Nephron (organoid): ENCODE measurements around the gene ABCA8.

Source experiments
- H3K27ac Mint-ChIP-seq, 3 experiments: 2 replicates each; pipeline ENCODE4 v1.8.0; 2020; ENCODE audit warnings: mixed read lengths in 3 of 3, mild to moderate bottlenecking in 2 of 3, moderate library complexity in 1 of 3
- H3K27me3 Mint-ChIP-seq: 2 replicates; pipeline ENCODE4 v1.8.0; 2021; ENCODE audit warnings: low read depth, mild to moderate bottlenecking, moderate library complexity, mixed read lengths
- H3K36me3 Mint-ChIP-seq: 2 replicates; pipeline ENCODE4 v1.8.0; 2020; ENCODE audit warnings: low read depth, mixed read lengths
- H3K4me1 Mint-ChIP-seq: 2 replicates; pipeline ENCODE4 v1.8.0; 2020; ENCODE audit warnings: mixed read lengths
- H3K4me3 Mint-ChIP-seq, 3 experiments: 2 replicates each; pipeline ENCODE4 v1.8.0; 2020; ENCODE audit warnings: mild to moderate bottlenecking in 3 of 3, mixed read lengths in 3 of 3, moderate library complexity in 2 of 3
- H3K9me3 Mint-ChIP-seq: 2 replicates; pipeline ENCODE4 v1.8.0; 2020; ENCODE audit warnings: mixed read lengths
- TF ChIP-seq, protein P1 (sequence below), 3 experiments: fragments of 200-600 bp; sonication (generic); IDR thresholded peaks; one replicate each; pipeline ENCODE4 v1.5.0; 2021; ENCODE audit warnings: antibody characterized with exemption in 3 of 3; ENCODE audit not compliant: unreplicated experiment in 3 of 3

ABCA8 gene

DNA sequence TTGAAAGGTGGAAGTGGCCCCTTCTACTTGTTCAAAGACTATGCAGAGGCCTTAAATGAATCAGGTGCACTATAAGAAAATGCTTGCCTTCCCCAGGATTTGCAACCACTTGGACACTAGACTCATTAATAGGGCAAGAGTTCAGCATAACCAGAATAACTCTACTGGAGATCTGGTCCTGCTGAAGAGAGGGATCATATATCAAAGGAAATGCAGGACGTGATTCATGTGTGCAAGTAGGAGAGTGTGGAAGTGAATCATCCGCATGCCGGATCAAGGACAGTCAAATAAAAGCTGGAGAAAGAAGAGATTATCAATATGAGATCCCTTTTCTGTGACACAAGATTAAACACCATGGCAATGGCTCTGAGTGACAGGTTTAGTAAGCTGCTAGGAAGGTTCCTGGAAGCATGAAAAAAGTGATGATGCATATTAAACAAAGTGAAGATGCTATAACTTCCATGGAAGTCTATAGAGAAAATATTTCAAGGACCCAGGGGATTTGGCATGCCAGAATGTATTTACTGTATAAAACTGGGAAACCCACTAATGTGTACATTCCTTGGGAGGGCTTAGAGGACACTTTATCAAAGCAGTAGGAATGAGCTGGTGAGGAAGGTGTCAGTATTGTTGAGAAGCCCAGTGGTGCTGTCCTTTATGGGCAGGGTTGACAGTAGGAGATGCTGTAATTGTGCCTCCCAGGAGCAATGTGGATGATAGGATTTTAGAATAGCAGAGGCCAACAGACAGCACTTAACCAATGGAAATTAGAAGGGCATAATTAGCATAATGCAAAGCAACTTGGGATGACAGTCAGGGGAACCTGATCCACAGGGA, 133.1 kb downstream of the ABCA8 start:
- Mint-ChIP-seq H3K27ac (peak overlapping the region in 1 of 3 experiments; percentile 3), H3K27me3 (peaks cover 47% of the 10 kb centered on the region), H3K9me3 (peaks cover 6% of the 10 kb centered on the region), H3K36me3 (no peaks in the 10 kb centered on the region), H3K4me3 (no peak overlapping the region), H3K4me1 (peaks cover 44% of the 10 kb centered on the region)
- TF ChIP-seq, protein P1, sequence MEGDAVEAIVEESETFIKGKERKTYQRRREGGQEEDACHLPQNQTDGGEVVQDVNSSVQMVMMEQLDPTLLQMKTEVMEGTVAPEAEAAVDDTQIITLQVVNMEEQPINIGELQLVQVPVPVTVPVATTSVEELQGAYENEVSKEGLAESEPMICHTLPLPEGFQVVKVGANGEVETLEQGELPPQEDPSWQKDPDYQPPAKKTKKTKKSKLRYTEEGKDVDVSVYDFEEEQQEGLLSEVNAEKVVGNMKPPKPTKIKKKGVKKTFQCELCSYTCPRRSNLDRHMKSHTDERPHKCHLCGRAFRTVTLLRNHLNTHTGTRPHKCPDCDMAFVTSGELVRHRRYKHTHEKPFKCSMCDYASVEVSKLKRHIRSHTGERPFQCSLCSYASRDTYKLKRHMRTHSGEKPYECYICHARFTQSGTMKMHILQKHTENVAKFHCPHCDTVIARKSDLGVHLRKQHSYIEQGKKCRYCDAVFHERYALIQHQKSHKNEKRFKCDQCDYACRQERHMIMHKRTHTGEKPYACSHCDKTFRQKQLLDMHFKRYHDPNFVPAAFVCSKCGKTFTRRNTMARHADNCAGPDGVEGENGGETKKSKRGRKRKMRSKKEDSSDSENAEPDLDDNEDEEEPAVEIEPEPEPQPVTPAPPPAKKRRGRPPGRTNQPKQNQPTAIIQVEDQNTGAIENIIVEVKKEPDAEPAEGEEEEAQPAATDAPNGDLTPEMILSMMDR (IDR thresholded peaks at IDR 0.05; ENCODE audit: unreplicated experiment in 3 of 3) = no peak

DNA sequence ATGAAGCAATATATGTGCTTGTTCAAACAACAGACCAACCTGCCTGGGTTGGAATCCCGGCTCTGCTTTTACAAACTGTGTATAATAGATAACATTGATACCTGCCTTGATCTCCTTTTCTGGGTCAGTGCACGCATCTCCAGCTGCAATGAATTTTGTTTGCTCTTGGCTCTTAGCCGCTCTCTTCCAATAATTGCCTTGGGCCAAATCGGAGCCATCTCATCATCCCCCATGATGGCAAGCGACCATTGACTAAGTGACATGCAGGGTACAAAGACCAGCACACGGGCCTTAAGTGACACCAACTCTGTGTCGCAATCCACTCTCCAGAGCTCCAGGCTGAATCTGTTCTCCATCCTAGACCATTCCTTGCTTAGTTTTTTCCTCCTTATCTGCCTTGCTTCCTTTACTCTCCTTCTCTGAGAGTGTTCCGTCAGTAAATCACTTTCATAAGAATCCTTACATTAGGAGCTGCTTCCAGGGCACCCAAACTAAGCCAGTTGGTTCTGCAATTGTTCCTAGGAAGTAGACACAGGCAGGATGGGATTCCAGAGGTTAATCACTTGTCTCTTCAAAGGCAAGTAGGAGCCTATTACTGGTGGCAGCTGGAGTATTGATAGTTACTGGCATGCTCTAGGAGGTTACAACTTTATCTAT, 134.2 kb downstream of the ABCA8 start:
- TF ChIP-seq, protein P1 (IDR thresholded peaks at IDR 0.05; ENCODE audit: unreplicated experiment in 3 of 3) = no peak
- Mint-ChIP-seq H3K27me3 (peaks cover 53% of the 10 kb centered on the region), H3K4me3 (peak overlapping the region in 1 of 3 experiments; percentile 43), H3K27ac (no peak overlapping the region), H3K4me1 (peaks cover 55% of the 10 kb centered on the region), H3K9me3 (peaks cover 10% of the 10 kb centered on the region), H3K36me3 (no peaks in the 10 kb centered on the region)

DNA sequence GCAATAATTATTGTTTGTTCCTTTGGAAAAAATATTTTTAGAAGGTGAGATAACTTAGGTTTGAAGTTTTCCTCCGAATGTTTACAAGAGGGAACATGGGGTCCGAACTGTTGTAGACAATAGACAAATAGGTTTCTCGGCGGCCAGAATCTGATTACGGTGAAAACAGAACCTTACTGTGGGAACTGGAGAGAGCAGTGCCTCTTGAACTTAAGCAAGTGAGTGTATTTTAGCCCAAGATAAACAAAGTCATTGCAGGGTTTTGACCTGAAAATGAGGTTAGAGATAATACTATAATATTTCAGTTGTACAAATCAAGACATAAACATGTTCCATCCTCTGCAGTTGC, 134.7 kb downstream of the ABCA8 start:
- H3K27ac Mint-ChIP-seq = no peak overlapping the region
- H3K4me3 Mint-ChIP-seq = no peak overlapping the region
- peaks cover 60% of the 10 kb centered on the region for H3K4me1 Mint-ChIP-seq
- TF ChIP-seq, protein P1 (IDR thresholded peaks at IDR 0.05; ENCODE audit: unreplicated experiment in 3 of 3) = no peak
- H3K36me3 Mint-ChIP-seq = no peaks in the 10 kb centered on the region
- H3K27me3 Mint-ChIP-seq = peaks cover 54% of the 10 kb centered on the region
- H3K9me3 Mint-ChIP-seq = peaks cover 6% of the 10 kb centered on the region

DNA sequence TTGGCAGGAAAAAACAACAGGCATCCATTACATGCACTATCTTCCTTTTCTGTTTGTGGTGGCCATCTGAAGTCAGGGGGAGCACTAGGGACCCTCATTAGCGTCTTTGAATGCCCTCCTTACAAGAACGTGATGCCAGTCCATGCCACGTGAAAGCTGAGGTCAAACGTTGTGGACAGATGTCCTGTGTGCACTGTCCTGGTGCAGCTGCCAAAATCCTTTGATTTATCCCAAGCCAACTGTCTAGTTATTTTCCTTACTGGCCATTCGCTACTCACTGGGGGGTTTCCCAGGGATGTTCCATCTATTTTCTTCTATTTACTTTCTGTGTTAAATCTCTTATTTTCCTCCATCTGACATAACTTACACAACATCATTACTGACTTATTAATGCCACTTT, 135.7 kb downstream of the ABCA8 start:
- Mint-ChIP-seq H3K4me1 (peaks cover 63% of the 10 kb centered on the region), H3K4me3 (no peak overlapping the region), H3K27ac (no peak overlapping the region), H3K36me3 (no peaks in the 10 kb centered on the region), H3K27me3 (peaks cover 56% of the 10 kb centered on the region), H3K9me3 (peaks cover 6% of the 10 kb centered on the region)
- TF ChIP-seq, protein P1 (IDR thresholded peaks at IDR 0.05; ENCODE audit: unreplicated experiment in 3 of 3) = no peak
